Islet of Langerhans (tissue), 1 donor: ENCODE data around the gene CAMTA1.

Experiments used
- FAIRE-seq: peaks from one replicate; lab custom pipeline; 2011; peaks lifted over from hg19 to GRCh38; lab: Jason Lieb, UNC

Gene CAMTA1

GRCh38 chr1:7561331-7561921, 776.2 kb downstream of the CAMTA1 start:
- FAIRE-seq: no peak

DNA sequence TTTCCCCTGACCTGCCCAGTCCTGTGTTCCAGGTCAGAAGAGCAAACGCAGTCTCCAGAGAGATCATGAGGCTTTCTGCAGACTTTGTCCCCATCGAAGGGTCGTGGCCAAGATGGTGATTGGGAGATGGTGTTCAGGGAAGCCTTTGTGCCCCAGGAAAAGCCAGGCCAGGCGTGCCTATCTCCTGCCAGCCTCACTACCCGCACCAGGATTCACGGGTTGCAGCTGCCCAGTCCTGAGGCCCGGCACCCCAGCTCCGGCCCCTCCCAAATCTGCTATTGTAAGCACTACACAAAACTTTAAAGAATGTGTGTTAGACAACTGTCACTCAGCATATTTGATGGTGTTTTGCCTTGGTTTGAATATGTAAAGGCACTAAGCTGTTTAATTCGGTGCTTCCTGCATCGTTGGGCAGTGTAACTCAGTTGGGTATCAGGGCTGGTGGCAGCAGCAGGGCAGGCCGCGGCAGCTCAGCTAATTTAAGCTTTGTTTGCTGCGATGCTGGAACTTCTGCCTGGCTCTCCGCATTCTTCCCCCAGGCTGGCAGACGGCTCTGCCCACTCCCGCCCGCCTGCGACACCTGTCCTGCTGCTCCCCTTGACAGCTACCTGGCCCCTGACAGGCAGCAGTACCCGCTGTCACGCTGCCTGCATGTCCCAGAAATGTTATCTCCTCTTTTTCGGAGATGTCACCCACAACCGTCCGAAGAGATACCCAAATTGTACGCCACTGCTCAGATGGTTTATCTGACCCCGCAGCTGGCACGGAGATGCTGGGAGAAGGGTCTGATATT, 776.9 kb downstream of the CAMTA1 start:
- no peak for FAIRE-seq

- no peak for FAIRE-seq
Observed at GRCh38 chr1:7562729-7563605, 777.7 kb downstream of the CAMTA1 start.

- no peak for FAIRE-seq
Observed at GRCh38 chr1:7564137-7564536, 778.9 kb downstream of the CAMTA1 start.

- no peak for FAIRE-seq
Observed at GRCh38 chr1:7565099-7565750, 780.0 kb downstream of the CAMTA1 start.

DNA sequence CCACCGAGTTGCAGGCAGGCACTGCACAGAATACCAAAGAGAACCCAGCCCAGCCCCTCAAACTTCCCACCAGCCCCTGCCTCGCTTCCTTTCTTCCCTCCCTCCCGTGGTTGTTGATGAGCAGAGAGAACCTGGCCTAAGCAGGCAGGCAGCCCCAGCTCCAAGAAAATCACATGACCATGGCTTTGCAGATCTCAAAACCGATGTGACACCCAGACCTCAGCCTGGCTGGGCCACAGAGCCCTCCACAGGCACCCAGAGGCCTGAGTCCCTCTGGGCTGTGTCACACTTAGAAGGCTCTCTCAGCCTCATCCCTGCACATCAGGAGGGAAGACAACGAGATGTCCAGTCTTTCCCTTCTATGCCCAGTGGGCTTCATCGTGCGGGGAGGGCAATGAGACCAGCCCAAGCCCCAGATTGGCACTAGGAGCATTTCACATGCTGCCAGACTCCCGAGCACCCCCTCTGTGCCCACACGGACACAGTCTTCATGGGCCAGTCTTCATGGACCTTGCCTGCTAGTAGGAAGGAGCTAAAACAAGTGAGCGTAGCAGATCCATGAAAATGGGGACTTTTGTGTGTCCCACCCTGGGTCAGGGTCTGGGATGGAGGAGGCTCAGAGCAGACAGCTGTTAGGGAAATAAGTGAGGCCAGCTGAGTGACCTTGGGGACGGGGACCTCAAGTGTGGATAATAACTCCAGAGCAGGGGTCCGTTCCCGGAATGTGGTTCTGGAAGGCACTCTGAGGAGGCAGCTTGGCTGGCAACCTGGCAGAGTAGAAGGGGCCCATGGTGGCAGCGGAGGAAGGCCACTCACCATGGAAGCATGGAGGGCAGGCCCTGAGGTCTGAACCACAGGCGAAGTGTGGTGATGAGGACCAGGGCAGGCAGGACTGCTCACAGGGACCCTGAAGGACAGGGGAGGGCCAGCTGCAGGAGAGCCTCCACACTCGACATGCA, 781.4 kb downstream of the CAMTA1 start:
- FAIRE-seq: no peak

- no peak for FAIRE-seq
Observed at GRCh38 chr1:7567376-7567775, 782.1 kb downstream of the CAMTA1 start.

GRCh38 chr1:7568053-7568452, 782.8 kb downstream of the CAMTA1 start:
- FAIRE-seq: no peak

DNA sequence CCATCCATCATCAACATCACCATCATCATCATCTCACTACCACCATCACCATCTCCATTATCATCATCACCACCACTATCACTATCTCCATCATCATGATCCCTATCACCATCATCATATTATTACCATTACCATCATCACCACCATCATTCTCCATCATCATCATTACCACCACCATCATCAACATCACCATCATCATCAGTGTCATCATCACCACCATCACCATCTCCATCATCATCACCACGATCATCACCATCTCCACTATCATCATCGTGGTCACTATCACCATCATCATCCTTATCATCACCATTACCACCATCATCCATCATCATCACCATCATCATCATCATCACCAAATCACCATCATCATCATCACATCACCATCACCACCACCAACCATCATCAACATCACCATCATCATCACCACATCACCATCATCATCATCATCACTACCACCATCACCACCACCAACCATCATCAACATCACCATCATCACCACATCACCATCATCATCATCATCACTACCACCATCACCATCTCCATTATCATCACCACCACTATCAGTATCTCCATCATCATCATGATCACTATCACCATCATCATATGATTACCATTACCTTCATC, 783.8 kb downstream of the CAMTA1 start:
- FAIRE-seq: no peak

- FAIRE-seq: no peak
Observed at GRCh38 chr1:7570311-7570710, 785.1 kb downstream of the CAMTA1 start.

DNA sequence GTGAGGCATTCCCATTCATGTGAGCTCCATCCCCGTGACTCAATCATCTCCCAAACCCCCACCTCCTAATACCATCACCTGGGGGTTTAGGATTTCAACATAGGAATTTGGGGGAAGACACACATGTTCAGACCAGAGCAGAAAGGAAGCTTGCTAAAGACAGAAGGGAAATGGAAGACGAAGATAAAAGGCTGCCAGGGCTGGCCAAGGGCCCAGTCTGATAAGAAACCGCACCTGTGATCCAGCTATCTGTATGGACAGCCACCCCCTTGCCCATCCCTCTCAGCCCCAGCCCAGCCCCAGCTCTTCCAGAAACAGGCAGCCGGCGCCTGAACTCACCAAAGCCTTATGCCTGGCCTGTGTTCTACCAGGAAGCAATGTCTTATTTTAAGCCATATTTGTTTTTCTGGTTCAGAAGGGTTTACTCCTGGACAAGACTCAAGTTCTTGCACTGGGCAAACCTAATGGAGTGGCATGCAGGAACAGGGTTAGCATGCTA, 787.4 kb downstream of the CAMTA1 start:
- FAIRE-seq: no peak

DNA sequence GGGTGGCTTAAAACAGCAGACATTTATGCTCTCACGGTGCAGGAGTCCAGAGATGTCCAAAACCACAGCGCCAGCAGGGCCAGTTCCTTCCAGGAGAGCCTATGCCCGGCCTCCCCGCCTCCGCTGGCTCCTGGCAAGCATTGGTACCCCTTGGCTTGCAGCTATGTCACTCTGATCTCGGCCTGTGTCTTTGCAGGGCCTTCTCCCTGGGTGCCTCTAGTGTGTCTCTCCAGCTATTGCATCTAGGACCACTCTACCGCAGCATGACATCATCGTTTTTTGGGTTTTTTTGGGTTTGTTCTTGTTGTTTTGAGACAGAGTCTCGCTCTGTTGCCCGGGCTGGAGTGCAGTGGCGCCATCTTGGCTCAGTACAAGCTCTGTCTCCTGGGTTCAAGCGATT, 788.2 kb downstream of the CAMTA1 start:
- FAIRE-seq: no peak

GRCh38 chr1:7574121-7575040, 789.1 kb downstream of the CAMTA1 start:
- FAIRE-seq: peak; percentile 88

GRCh38 chr1:7575041-7575400, 789.8 kb downstream of the CAMTA1 start:
- no peak for FAIRE-seq

DNA sequence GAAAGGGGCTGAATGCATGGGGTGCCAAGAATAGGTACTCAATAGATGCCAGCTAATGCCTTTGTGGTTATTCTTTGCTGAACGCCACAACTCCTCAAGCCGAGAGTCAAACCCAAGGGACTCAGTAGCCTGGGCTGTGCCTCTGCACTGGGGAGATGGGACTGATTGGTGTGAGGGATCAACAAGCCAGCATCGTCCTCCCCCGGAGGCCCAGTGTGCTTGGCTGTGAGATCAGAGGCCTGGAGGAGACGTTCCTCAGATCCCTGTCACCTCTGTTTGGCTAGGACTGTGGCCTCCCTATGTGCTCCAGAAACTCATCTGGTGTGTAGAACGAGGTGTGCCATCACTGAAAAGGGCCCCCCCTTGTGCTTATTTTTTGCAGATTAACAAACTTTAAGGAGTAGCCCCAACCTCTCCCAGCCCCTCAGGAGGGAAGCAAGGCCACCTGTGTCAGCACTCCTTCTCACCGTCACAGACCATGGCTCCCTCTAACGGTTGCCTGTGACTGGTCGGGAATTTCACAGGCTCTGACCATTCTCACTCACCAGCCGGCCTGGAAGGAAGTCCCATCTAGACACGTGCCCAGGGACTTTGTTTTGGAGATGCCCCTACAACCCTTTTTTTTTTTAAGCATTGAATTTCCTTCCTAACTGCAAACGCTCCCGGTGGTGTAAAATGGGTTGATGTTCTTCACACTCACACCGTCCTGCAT, 791.8 kb downstream of the CAMTA1 start:
- FAIRE-seq: no peak

GRCh38 chr1:7578206-7578605, 793.0 kb downstream of the CAMTA1 start:
- FAIRE-seq: no peak

GRCh38 chr1:7579016-7579415, 793.8 kb downstream of the CAMTA1 start:
- FAIRE-seq: no peak

GRCh38 chr1:7579831-7580804, 794.9 kb downstream of the CAMTA1 start:
- no peak for FAIRE-seq
